Tibial nerve (tissue), 4 donors: ENCODE data around the gene MAP4K3. TPM values are rescaled to one million over a fixed set of nuclear protein-coding genes. Genes with fewer than 3 reads are reported as not detected.

Experiments
- DNase-seq, 2 donors: peaks; one replicate each; pipeline ENCODE4 v3.0.0-alpha.2; 2019; ENCODE audit warnings: low spot score in 2 of 2
- H3K27ac ChIP-seq, 4 donors: fragments of 200-600 bp; sonication (generic) in 3 of 4; one replicate each; pipeline ENCODE4 v1.5.1; 2017 to 2019; ENCODE audit warnings: mild to moderate bottlenecking in 1 of 4
- H3K27me3 ChIP-seq, 2 donors: fragments of 200-600 bp; sonication (generic) in 1 of 2; one replicate each; pipeline versions ENCODE4 v1.5.1 to v1.6.0; 2017 to 2019
- H3K36me3 ChIP-seq, 3 donors: fragments of 200-600 bp; sonication (generic); one replicate each; pipeline ENCODE4 v1.5.1; 2018 to 2019
- H3K4me1 ChIP-seq, 4 donors: fragments of 200-600 bp; sonication (generic) in 3 of 4; one replicate each; pipeline ENCODE4 v1.5.1; 2017 to 2019
- H3K4me3 ChIP-seq, 4 donors: fragments of 200-600 bp; sonication (generic) in 3 of 4; one replicate each; pipeline ENCODE4 v1.5.1; 2017 to 2019; ENCODE audit warnings: mild to moderate bottlenecking in 1 of 4, moderate library complexity in 1 of 4
- H3K9me3 ChIP-seq, 4 donors: fragments of 200-600 bp; sonication (generic) in 3 of 4; one replicate each; pipeline ENCODE4 v1.5.1; 2017 to 2019
- CTCF ChIP-seq, 5 experiments: fragments of 200-600 bp in 3 of 5; fragments of 450-650 bp in 2 of 5; sonication (generic) in 3 of 5; IDR thresholded peaks; one replicate each; pipeline ENCODE4 v1.5.1; 2016 to 2019; ENCODE audit warnings: antibody characterized with exemption in 5 of 5, mild to moderate bottlenecking in 3 of 5, moderate library complexity in 2 of 5
- EP300 ChIP-seq, 2 donors: sonication (generic); formaldehyde crosslinking; IDR thresholded peaks; one replicate each; pipeline ENCODE4 v1.6.1; 2017; ENCODE audit warnings: antibody characterized with exemption in 2 of 2, mild to moderate bottlenecking in 1 of 2
- POLR2A ChIP-seq, 2 donors: fragments of 450-650 bp; IDR thresholded peaks; one replicate each; pipeline ENCODE4 v1.6.1; 2017; ENCODE audit warnings: antibody characterized with exemption in 2 of 2, mild to moderate bottlenecking in 2 of 2, moderate library complexity in 2 of 2
- WGBS, 2 donors: methylation state at CpG; one replicate each; pipeline ENCODE4 v1.1.5; 2018; 5-methylcytosine and 5-hydroxymethylcytosine counted together
- total RNA-seq, 4 donors: library from RNA; depleted of rRNA; stranded (reverse); fragments of >200 nt; gene quantifications; one replicate each; pipeline ENCODE4 v1.1.0, GENCODE V29; 2016

MAP4K3 gene
- total RNA-seq, 4 donors from 2014 or later, result 54.4 to 102 (median 60.2) TPM

- Histone ChIP-seq H3K27ac (no peak overlapping the region), H3K36me3 (peaks cover 0 to 41% (median 0%) of the 10 kb centered on the region in 3 donors), H3K9me3 (peaks cover 0 to 13% (median 4%) of the 10 kb centered on the region in 4 donors), H3K4me1 (peaks cover 0 to 33% (median 20%) of the 10 kb centered on the region in 4 donors), H3K4me3 (no peak overlapping the region), H3K27me3 (no peaks in the 10 kb centered on the region)
- 44 to 74% methylated on average over 2 of the region's 2 CpGs for WGBS, 2 donors
- TF ChIP-seq CTCF (IDR thresholded peaks at IDR 0.05) (no peak), EP300 (IDR thresholded peaks at IDR 0.05) (no peak), POLR2A (IDR thresholded peaks at IDR 0.05) (no peak)
- DNase-seq, result no peak
These were observed 61.2 kb downstream of the MAP4K3 start for GRCh38 chr2:39375917-39376316.

- WGBS, 2 donors, result 42 to 46% methylated on average over 2 of the region's 2 CpGs
- Histone ChIP-seq H3K27ac (no peak overlapping the region), H3K4me3 (no peak overlapping the region), H3K36me3 (peaks cover 0 to 41% (median 0%) of the 10 kb centered on the region in 3 donors), H3K27me3 (no peaks in the 10 kb centered on the region), H3K4me1 (peaks cover 0 to 19% (median 7%) of the 10 kb centered on the region in 4 donors), H3K9me3 (peaks cover 0 to 13% (median 4%) of the 10 kb centered on the region in 4 donors)
- no peak for TF ChIP-seq EP300 (IDR thresholded peaks at IDR 0.05)
- no peak for TF ChIP-seq CTCF (IDR thresholded peaks at IDR 0.05)
- no peak for TF ChIP-seq POLR2A (IDR thresholded peaks at IDR 0.05)
- no peak for DNase-seq
These were observed 63.8 kb downstream of the MAP4K3 start for GRCh38 chr2:39373181-39373802.

- TF ChIP-seq CTCF (IDR thresholded peaks at IDR 0.05) (no peak), POLR2A (IDR thresholded peaks at IDR 0.05) (no peak), EP300 (IDR thresholded peaks at IDR 0.05) (no peak)
- DNase-seq, result no peak
- Histone ChIP-seq H3K27me3 (no peaks in the 10 kb centered on the region), H3K9me3 (peaks cover 0 to 13% (median 4%) of the 10 kb centered on the region in 4 donors), H3K27ac (no peak overlapping the region), H3K4me1 (peaks cover 0 to 12% (median 3%) of the 10 kb centered on the region in 4 donors), H3K4me3 (no peak overlapping the region), H3K36me3 (peaks cover 0 to 30% (median 0%) of the 10 kb centered on the region in 3 donors)
- 74 to 78% methylated on average over 2 of the region's 2 CpGs for WGBS, 2 donors
These were observed 67.0 kb downstream of the MAP4K3 start for GRCh38 chr2:39370101-39370500.

GRCh38 chr2:39368846-39369245, 68.2 kb downstream of the MAP4K3 start:
- WGBS, 2 donors, result 79 to 80% methylated on average over 3 of the region's 3 CpGs
- TF ChIP-seq EP300 (IDR thresholded peaks at IDR 0.05) (no peak), POLR2A (IDR thresholded peaks at IDR 0.05) (no peak), CTCF (IDR thresholded peaks at IDR 0.05) (no peak)
- Histone ChIP-seq H3K36me3 (peaks cover 0 to 18% (median 0%) of the 10 kb centered on the region in 3 donors), H3K4me3 (no peak overlapping the region), H3K27me3 (no peaks in the 10 kb centered on the region), H3K27ac (no peak overlapping the region), H3K4me1 (peaks cover 0 to 12% (median 3%) of the 10 kb centered on the region in 4 donors), H3K9me3 (peaks cover 0 to 13% (median 4%) of the 10 kb centered on the region in 4 donors)
- no peak for DNase-seq

- Histone ChIP-seq H3K27me3 (no peaks in the 10 kb centered on the region), H3K9me3 (peaks cover 0 to 13% (median 4%) of the 10 kb centered on the region in 4 donors), H3K4me3 (no peak overlapping the region), H3K4me1 (peaks cover 0 to 12% (median 3%) of the 10 kb centered on the region in 4 donors), H3K36me3 (peaks cover 0 to 13% (median 0%) of the 10 kb centered on the region in 3 donors), H3K27ac (no peak overlapping the region)
- WGBS, 2 donors, result 57 to 59% methylated on average over 3 of the region's 3 CpGs
- no peak for DNase-seq
- no peak for TF ChIP-seq CTCF (IDR thresholded peaks at IDR 0.05)
These were observed 68.7 kb downstream of the MAP4K3 start for GRCh38 chr2:39368376-39368775.
